LNCaP clone FGC (cell line): ENCODE data around the gene FANCB.

Source experiments
- DNase-seq: peaks from one replicate; pipeline ENCODE4 v3.0.0-alpha.2; 2011; ENCODE audit warnings: low read depth
- H3K4me3 ChIP-seq: 2 replicates; pipeline ENCODE4 v1.5.1; 2011; ENCODE audit warnings: mild to moderate bottlenecking, low read depth, low read length, control low read depth
- CTCF ChIP-seq: IDR thresholded peaks from 2 replicates; pipeline ENCODE4 v1.5.1; 2012; ENCODE audit warnings: mild to moderate bottlenecking; ENCODE audit not compliant: control insufficient read depth, insufficient read depth; ENCODE audit errors: extremely low read depth

The FANCB gene

GRCh38 chrX:14872851-14873675, at the start of gene FANCB, which contains the start of gene MOSPD2:
FANCB (minus strand) TSS chrX:14873069; CDS start chrX:14865510, 7,559 bp downstream.
MOSPD2 (plus strand) TSS chrX:14873421; CDS start chrX:14873529, 108 bp downstream.
- peak; percentile 72 for DNase-seq
- peak within 1 kb of the TSS; percentile 83 for H3K4me3 ChIP-seq
- TF ChIP-seq CTCF = no peak

- no peak for DNase-seq
- no peak overlapping the region for H3K4me3 ChIP-seq
- TF ChIP-seq CTCF = no peak
These were observed 49.6 kb upstream of the FANCB start for GRCh38 chrX:14922437-14922836.

GRCh38 chrX:14920196-14920595, 47.3 kb upstream of the FANCB start:
- no peak for TF ChIP-seq CTCF
- DNase-seq = no peak
- no peak overlapping the region for H3K4me3 ChIP-seq

- H3K4me3 ChIP-seq = no peak overlapping the region
- TF ChIP-seq CTCF = no peak
- no peak for DNase-seq
These were observed 46.5 kb upstream of the FANCB start for GRCh38 chrX:14919407-14919806.

- TF ChIP-seq CTCF = no peak
- no peak overlapping the region for H3K4me3 ChIP-seq
- DNase-seq = no peak
These were observed 43.3 kb upstream of the FANCB start for GRCh38 chrX:14916017-14916674.

GRCh38 chrX:14915596-14915995, 42.7 kb upstream of the FANCB start:
- TF ChIP-seq CTCF = no peak
- DNase-seq = no peak
- H3K4me3 ChIP-seq = no peak overlapping the region

GRCh38 chrX:14913241-14913640, 40.4 kb upstream of the FANCB start:
- H3K4me3 ChIP-seq = no peak overlapping the region
- DNase-seq = no peak
- TF ChIP-seq CTCF = no peak
